Measurements from ENCODE around the gene ST6GALNAC2.

DNA sequence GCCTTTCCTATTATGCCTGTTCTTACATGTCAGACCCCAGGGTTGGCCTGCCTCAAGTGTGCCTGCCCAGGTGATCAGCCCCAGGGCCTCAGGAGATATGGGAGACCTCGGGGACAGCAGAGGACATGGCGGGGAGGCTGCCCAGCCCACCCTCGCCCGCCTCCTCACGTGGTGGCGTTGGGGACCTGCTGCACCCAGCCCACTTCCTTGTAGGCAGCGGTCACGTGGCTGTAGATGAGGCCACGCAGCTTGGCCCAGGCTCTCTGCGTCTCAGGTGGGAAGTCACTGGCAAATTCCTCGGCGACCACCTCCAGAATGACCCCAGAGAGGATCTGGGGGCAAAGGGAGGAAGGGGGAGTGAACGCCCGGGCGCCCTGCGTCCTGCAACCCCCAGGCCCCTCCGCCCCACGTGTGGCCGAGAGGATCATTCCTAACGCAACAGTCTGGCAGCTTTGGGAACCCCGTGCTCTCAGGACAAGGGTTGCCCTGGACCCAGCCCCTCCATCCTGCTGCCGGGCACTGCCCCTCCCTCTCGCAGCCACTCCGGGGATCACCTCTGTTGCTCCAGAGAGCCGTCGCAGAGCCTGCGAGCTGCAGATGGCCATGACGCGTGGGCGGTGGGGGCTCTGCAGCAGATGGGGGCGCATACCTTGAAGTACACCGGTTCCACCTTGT lies 54.7 kb downstream of the ST6GALNAC2 start:
- TF ChIP-seq, protein P1, sequence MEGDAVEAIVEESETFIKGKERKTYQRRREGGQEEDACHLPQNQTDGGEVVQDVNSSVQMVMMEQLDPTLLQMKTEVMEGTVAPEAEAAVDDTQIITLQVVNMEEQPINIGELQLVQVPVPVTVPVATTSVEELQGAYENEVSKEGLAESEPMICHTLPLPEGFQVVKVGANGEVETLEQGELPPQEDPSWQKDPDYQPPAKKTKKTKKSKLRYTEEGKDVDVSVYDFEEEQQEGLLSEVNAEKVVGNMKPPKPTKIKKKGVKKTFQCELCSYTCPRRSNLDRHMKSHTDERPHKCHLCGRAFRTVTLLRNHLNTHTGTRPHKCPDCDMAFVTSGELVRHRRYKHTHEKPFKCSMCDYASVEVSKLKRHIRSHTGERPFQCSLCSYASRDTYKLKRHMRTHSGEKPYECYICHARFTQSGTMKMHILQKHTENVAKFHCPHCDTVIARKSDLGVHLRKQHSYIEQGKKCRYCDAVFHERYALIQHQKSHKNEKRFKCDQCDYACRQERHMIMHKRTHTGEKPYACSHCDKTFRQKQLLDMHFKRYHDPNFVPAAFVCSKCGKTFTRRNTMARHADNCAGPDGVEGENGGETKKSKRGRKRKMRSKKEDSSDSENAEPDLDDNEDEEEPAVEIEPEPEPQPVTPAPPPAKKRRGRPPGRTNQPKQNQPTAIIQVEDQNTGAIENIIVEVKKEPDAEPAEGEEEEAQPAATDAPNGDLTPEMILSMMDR (IDR thresholded peaks at IDR 0.05): no peak
- TF ChIP-seq POLR2A (IDR thresholded peaks at IDR 0.05): no peak
